ENCODE results near the gene COMT.

Gene COMT

GRCh38 chr22:20015187-20015625 lies 73.6 kb downstream of the COMT start:
- no peak for DNase-seq

DNA sequence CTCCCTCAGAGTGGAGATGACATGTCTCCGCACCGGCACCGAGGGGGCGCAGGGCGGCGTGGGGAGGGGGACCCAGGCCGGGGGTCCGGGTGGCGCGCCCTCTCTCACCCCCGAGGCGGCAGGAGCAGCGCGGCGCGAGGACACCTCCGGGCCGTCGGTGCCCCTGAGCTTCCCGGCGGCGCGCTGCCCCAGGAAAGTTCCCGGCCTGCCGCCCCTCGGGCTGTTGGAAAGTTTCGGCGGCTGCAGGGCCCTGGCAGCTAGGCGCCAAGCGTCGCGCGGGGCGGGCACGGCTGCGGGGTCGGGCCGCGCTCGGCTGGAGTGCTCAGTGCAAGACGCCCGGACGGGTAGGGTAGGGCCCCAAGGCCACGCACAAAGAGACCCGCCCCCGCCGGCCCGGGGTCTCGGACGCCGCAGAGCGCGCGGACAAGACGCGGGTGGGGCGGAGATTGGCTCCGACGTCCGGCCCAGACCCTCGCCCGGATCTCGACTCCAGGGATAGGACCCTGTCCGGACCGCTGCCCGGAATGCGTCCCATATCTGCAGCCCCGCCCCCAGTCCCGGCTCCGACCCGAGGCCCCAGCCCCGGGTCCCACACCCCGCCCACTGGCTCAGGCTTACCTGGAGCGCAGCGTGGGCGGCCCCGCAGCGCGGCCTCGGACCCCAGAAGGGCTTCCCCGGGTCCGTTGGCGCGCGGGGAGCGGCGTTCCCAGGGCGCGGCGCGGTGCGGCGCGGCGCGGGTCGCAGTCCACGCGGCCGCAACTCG lies 74.6 kb downstream of the COMT start:
- DNase-seq = no peak

DNA sequence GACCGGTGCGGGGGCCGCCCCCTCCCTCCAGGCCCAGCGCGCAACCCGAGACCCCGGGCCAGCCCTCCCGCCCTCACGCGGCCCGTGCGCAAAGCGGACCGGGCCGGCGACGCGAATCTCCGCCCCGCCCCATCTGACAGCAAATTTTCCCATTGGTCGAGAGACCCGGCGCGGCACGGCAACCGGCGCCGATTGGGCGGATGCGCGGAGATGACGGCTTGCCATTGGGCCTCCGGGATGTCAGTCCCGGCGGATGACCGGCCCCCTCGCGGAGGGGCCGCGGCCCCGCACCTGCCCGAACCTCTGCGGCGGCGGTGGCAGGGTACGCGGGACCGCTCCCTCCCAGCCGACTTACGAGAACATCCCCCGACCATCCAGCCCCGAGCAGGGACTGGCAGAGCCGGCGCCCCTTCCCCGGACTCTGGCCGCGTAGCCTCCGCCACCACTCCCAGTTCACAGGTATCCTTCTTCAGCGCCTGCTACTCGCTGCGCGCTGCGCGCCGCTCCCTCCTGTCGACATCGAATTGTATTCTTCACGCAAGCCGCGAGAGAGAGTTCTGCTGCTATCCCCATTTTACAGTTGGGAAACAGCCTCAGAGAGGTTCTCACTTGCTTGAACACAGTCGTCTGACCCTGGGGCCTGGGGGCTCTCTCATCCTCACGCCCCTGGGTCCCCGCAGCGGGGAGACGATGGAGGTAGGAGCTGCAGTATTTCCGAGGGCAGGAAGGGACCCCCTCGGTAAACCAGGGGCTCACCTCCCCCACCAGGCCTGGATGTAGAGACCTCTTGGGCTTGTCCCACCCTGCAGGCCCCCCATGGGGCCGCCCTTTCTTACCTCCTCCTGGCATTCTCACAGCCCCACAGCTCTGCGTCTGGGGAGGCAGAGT lies 75.4 kb downstream of the COMT start, which contains the start of gene ARVCF:
ARVCF (minus strand) TSS at position 90 of the 888 bp plus-strand sequence. CDS start 26,029 bp downstream, outside the sequence.
- peak; percentile 73 for DNase-seq

DNA sequence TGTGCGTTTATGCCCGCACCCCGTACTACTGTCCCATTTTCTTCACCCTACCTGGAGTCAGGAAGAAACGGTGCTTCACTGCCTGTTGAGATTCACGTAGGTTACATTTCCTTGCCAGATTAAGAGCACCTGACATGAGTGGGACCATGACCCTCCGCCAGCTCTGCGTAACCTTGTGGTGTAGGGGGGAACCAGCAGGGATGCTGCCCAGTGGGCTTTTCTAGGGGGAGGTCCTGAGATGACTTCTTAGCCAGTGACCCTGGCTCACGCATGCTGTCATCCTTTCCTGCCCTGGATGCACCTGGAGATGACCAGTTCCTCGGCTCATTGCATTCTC lies 76.0 kb downstream of the COMT start:
- DNase-seq = no peak

- no peak for DNase-seq
These were observed 76.4 kb downstream of the COMT start for GRCh38 chr22:20018001-20018400.
